Heart right ventricle (tissue), 16 donors: ENCODE measurements around the gene KLK13. TPM values are rescaled to one million over a fixed set of nuclear protein-coding genes. Genes with fewer than 3 reads are reported as not detected.

ENCODE experiments used
- ATAC-seq, 8 donors: fragments of 200-7000 bp; cut with Tn5 transposase; one replicate each; pipeline ENCODE4 v1.9.1; 2020; ENCODE audit warnings: mild to moderate bottlenecking in 8 of 8, moderate library complexity in 8 of 8, moderate number of reproducible peaks in 1 of 8
- DNase-seq, 2 donors: peaks; one replicate each; pipeline ENCODE4 v3.0.0-alpha.2; 2020
- H3K27ac ChIP-seq, 10 donors: fragments of 200-600 bp; sonication (generic) in 2 of 10; one replicate each; pipeline versions ENCODE4 v1.5.0 to v1.8.0; 2020 to 2022; ENCODE audit warnings: mild to moderate bottlenecking in 3 of 10
- H3K27me3 ChIP-seq, 7 donors: fragments of 200-600 bp; one replicate each; pipeline ENCODE4 v1.8.0; 2021 to 2022; ENCODE audit warnings: mild to moderate bottlenecking in 2 of 7
- H3K36me3 ChIP-seq, 9 donors: fragments of 200-600 bp; sonication (generic) in 1 of 9; one replicate each; pipeline versions ENCODE4 v1.5.0 to v1.8.0; 2020 to 2022; ENCODE audit warnings: mild to moderate bottlenecking in 2 of 9
- H3K4me1 ChIP-seq, 9 donors: fragments of 200-600 bp; sonication (generic) in 1 of 9; one replicate each; pipeline versions ENCODE4 v1.5.0 to v1.8.0; 2020 to 2022; ENCODE audit warnings: mild to moderate bottlenecking in 4 of 9
- H3K4me3 ChIP-seq, 10 donors: fragments of 200-600 bp; sonication (generic) in 2 of 10; one replicate each; pipeline versions ENCODE4 v1.5.0 to v1.8.0; 2020 to 2022; ENCODE audit warnings: mild to moderate bottlenecking in 7 of 10, moderate library complexity in 2 of 10
- H3K9me3 ChIP-seq, 11 donors: fragments of 200-600 bp in 10 of 11; sonication (generic) in 2 of 11; one replicate each; pipeline versions ENCODE4 v1.5.0 to v1.8.0; 2013 to 2022; ENCODE audit warnings: mild to moderate bottlenecking in 2 of 11, control low read depth in 1 of 11, moderate library complexity in 1 of 11
- WGBS, 2 donors: extraction: QIAGEN DNeasy Blood & Tissue Kit; methylation state at CpG; one replicate each; pipeline ENCODE4 v1.1.7; 2013; ENCODE audit warnings: inconsistent platforms in 1 of 2; 5-methylcytosine and 5-hydroxymethylcytosine counted together
- intact Hi-C, 10 donors: fragments of 100-400 bp; cut with DNase I; formaldehyde crosslinking; loops; one replicate each; pipeline versions ENCODE4 v1.11.1 to v1.14.2; 2022
- polyA plus RNA-seq, 2 donors: library from polyadenylated mRNA; stranded (reverse); fragments of 200-250 nt; gene quantifications; one replicate each; pipeline ENCODE4 v1.2.3, GENCODE V29; 2013
- total RNA-seq, 10 donors: library from RNA; stranded (reverse); fragmentation: NEBNext Ultra II Directional in 3 of 10; extraction: Animal tissue kit (Norgen Biotek cat#: 25700) in 3 of 10; gene quantifications; one replicate each; pipeline versions ENCODE4 v1.2.1 to v1.2.4, GENCODE V29; 2021 to 2023
- TF ChIP-seq, protein P1 (sequence below), 9 donors: fragments of 200-600 bp; sonication (generic) in 2 of 9; IDR thresholded peaks; one replicate each; pipeline versions ENCODE4 v1.5.0 to v1.8.0; 2021 to 2022; ENCODE audit warnings: antibody characterized with exemption in 9 of 9, mild to moderate bottlenecking in 5 of 9, moderate library complexity in 1 of 9
- donor health status: Arrhythmogenic right ventricular cardiomyopathy.
- donor health status: ischemic (EF 13 %, LVEDD 7.1; RV severe dilation, severe dysfunction).
- donor health status: healthy with polysubstance abuse.
- donor health status: DM: no; HTN: yes; CAD: no.
- donor health status: DM: no; HTN: no; CAD: no.
- donor health status: ischemic (EF 25% LVEDD 6.9; RV normal size, moderate dysfunction).
- donor health status: ischemic (EF 25% LVEDD 5.7; RV mildly dilated, moderate dysfunction).
- donor health status: healthy.
- donor health status: DM: yes; HTN: yes; CAD: no.
- donor health status: Ischemic cardiomyopathy.
- donor health status: ischemic (EF 35%, LVEDD 5.7; RV mildly dilated, moderate dysfunction).
- donor health status: nonischemic (EF 11% LVEDD 7.7; RV severe dilation, severe dysfunction).
- donor health status: DM: yes; HTN: yes; CAD: no.
- donor health status: PGD.
- donor health status: ischemic (EF 29% LVEDD 5.4; RV normal size, mild dysfunction).
- donor health status: nonischemic (EF 23%, LVEDD 6.1; RV moderate dilation, normal function).

The KLK13 gene
- total and polyA plus RNA-seq, 12 donors = 0.32 to 1.3 TPM; not detected in 10

DNA sequence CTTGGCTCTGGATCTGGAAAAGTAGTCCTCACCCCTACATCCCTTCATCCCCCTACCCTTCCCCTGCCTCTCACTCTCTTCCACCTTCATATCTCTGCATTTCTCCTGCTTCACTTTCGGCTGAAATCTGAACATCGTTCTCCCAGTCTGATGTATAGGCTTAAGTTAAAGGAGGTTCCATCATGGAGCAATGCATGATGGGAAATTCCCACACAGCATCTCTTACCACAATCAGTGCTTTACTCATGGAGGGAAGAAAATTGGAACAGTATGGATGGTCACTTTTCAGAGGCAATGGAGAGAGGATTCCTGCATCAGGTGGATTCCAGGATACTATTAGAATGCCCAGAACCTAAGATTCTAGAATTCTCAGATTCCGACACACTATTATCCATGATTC lies 57.4 kb downstream of the KLK13 start:
- TF ChIP-seq, protein P1, sequence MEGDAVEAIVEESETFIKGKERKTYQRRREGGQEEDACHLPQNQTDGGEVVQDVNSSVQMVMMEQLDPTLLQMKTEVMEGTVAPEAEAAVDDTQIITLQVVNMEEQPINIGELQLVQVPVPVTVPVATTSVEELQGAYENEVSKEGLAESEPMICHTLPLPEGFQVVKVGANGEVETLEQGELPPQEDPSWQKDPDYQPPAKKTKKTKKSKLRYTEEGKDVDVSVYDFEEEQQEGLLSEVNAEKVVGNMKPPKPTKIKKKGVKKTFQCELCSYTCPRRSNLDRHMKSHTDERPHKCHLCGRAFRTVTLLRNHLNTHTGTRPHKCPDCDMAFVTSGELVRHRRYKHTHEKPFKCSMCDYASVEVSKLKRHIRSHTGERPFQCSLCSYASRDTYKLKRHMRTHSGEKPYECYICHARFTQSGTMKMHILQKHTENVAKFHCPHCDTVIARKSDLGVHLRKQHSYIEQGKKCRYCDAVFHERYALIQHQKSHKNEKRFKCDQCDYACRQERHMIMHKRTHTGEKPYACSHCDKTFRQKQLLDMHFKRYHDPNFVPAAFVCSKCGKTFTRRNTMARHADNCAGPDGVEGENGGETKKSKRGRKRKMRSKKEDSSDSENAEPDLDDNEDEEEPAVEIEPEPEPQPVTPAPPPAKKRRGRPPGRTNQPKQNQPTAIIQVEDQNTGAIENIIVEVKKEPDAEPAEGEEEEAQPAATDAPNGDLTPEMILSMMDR (IDR thresholded peaks at IDR 0.05) = no peak
- H3K9me3 ChIP-seq = no peaks in the 10 kb centered on the region
- H3K4me3 ChIP-seq = no peak overlapping the region
- WGBS, 2 donors = 73 to 85% methylated on average over 3 of the region's 3 CpGs
- no peaks in the 10 kb centered on the region for H3K36me3 ChIP-seq
- DNase-seq (no peak), ATAC-seq (no peak)
- H3K27ac ChIP-seq = no peak overlapping the region
- intact Hi-C loops = loop anchor here in 1 of 10 donors (10.0 kb wide), 1 partner anchor 73 kb away; no protein-coding TSS in a partner anchor
- no peaks in the 10 kb centered on the region for H3K4me1 ChIP-seq
- H3K27me3 ChIP-seq = peaks cover 6 to 82% (median 72%) of the 10 kb centered on the region in 7 donors

GRCh38 chr19:51006406-51006805 lies 58.5 kb downstream of the KLK13 start:
- ATAC-seq (no peak), DNase-seq (no peak)
- no peaks in the 10 kb centered on the region for H3K36me3 ChIP-seq
- 37 to 50% methylated on average over 8 of the region's 8 CpGs for WGBS, 2 donors
- no peak overlapping the region for H3K4me3 ChIP-seq
- intact Hi-C loops = loop anchor here in 1 of 10 donors (10.0 kb wide), 1 partner anchor 72 kb away; no protein-coding TSS in a partner anchor
- TF ChIP-seq, protein P1 (IDR thresholded peaks at IDR 0.05) = no peak
- no peaks in the 10 kb centered on the region for H3K4me1 ChIP-seq
- no peak overlapping the region for H3K27ac ChIP-seq
- peaks cover 6 to 82% (median 73%) of the 10 kb centered on the region in 7 donors for H3K27me3 ChIP-seq
- H3K9me3 ChIP-seq = no peaks in the 10 kb centered on the region

Other genes starting within 250 kb of the KLK13 start
- gene KLK1, start 241.3 kb downstream of the KLK13 start, total RNA-seq = under 1 TPM in 6 of 10 donors, not detected in 4; 0.42 to 0.85 (median 0.64) TPM
- under 1 TPM; 0.39 to 0.80 TPM for gene KLK1, start 241.3 kb downstream of the KLK13 start, polyA plus RNA-seq
- not detected for gene KLK15, start 231.5 kb downstream of the KLK13 start, total RNA-seq
- gene KLK15, start 231.5 kb downstream of the KLK13 start, polyA plus RNA-seq = not detected
- gene KLK3, start 210.2 kb downstream of the KLK13 start, total RNA-seq = not detected
- not detected for gene KLK3, start 210.2 kb downstream of the KLK13 start, polyA plus RNA-seq
- gene KLK2, start 191.7 kb downstream of the KLK13 start, total RNA-seq = not detected
- not detected for gene KLK2, start 191.7 kb downstream of the KLK13 start, polyA plus RNA-seq
- not detected for gene KLK4, start 153.7 kb downstream of the KLK13 start, total RNA-seq
- not detected for gene KLK4, start 153.7 kb downstream of the KLK13 start, polyA plus RNA-seq
- gene KLK5, start 112.1 kb downstream of the KLK13 start, total RNA-seq = not detected
- not detected for gene KLK5, start 112.1 kb downstream of the KLK13 start, polyA plus RNA-seq
- not detected for gene KLK6, start 95.5 kb downstream of the KLK13 start, total RNA-seq
- gene KLK6, start 95.5 kb downstream of the KLK13 start, polyA plus RNA-seq = not detected
- gene KLK7, start 81.2 kb downstream of the KLK13 start, total RNA-seq = not detected
- under 1 TPM in 1 of 2 donors, not detected in 1; 0.04 TPM for gene KLK7, start 81.2 kb downstream of the KLK13 start, polyA plus RNA-seq
- gene KLK8, start 63.5 kb downstream of the KLK13 start, total RNA-seq = not detected
- not detected for gene KLK8, start 63.5 kb downstream of the KLK13 start, polyA plus RNA-seq
- 1 to 10 TPM in 1 of 10 donors, under 1 TPM in 4, not detected in 5; 0.16 to 1.8 (median 0.38) TPM for gene KLK10, start 45.4 kb downstream of the KLK13 start, total RNA-seq
- gene KLK10, start 45.4 kb downstream of the KLK13 start, polyA plus RNA-seq = under 1 TPM in 1 of 2 donors, not detected in 1; 0.49 TPM
- under 1 TPM in 4 of 10 donors, not detected in 6; 0.27 to 0.46 (median 0.36) TPM for gene KLK11, start 38.5 kb downstream of the KLK13 start, total RNA-seq
- under 1 TPM; 0.51 to 0.59 TPM for gene KLK11, start 38.5 kb downstream of the KLK13 start, polyA plus RNA-seq
- gene KLK12, start 30.1 kb downstream of the KLK13 start, total RNA-seq = not detected
- not detected for gene KLK12, start 30.1 kb downstream of the KLK13 start, polyA plus RNA-seq
- gene KLK14, start 17.8 kb upstream of the KLK13 start, total RNA-seq = 1 to 10 TPM in 1 of 10 donors, under 1 TPM in 5, not detected in 4; 0.26 to 1.2 (median 0.58) TPM
- under 1 TPM; 0.20 to 0.44 TPM for gene KLK14, start 17.8 kb upstream of the KLK13 start, polyA plus RNA-seq
- gene CTU1, start 43.3 kb upstream of the KLK13 start, total RNA-seq = 1 to 10 TPM; 2.0 to 5.6 (median 3.2) TPM
- 1 to 10 TPM; 2.6 to 4.1 TPM for gene CTU1, start 43.3 kb upstream of the KLK13 start, polyA plus RNA-seq
- 1 to 10 TPM in 6 of 10 donors, under 1 TPM in 3, not detected in 1; 0.41 to 7.0 (median 1.1) TPM for gene SIGLEC9, start 59.8 kb upstream of the KLK13 start, total RNA-seq
- 1 to 10 TPM; 1.0 to 1.8 TPM for gene SIGLEC9, start 59.8 kb upstream of the KLK13 start, polyA plus RNA-seq
- 1 to 10 TPM in 2 of 10 donors, under 1 TPM in 6, not detected in 2; 0.15 to 2.9 (median 0.56) TPM for gene SIGLEC7, start 77.2 kb upstream of the KLK13 start, total RNA-seq
- gene SIGLEC7, start 77.2 kb upstream of the KLK13 start, polyA plus RNA-seq = 1 to 10 TPM; 1.2 to 1.3 TPM
- gene CD33, start 160.0 kb upstream of the KLK13 start, total RNA-seq = 10 to 100 TPM in 1 of 10 donors, 1 to 10 TPM in 6, under 1 TPM in 3; 0.51 to 16.6 (median 1.8) TPM
- gene CD33, start 160.0 kb upstream of the KLK13 start, polyA plus RNA-seq = 1 to 10 TPM; 2.1 to 5.0 TPM
- not detected for gene SIGLECL1, start 186.0 kb upstream of the KLK13 start, total RNA-seq
- not detected for gene SIGLECL1, start 186.0 kb upstream of the KLK13 start, polyA plus RNA-seq
- gene IGLON5, start 246.6 kb upstream of the KLK13 start, total RNA-seq = under 1 TPM in 1 of 10 donors, not detected in 9; 0.19 TPM
- under 1 TPM in 1 of 2 donors, not detected in 1; 0.14 TPM for gene IGLON5, start 246.6 kb upstream of the KLK13 start, polyA plus RNA-seq